NB4 (cell line): ENCODE data around the gene TJAP1.
"Not testable (repeated sequence)": the region's sequence is repeated elsewhere in the genome, so short reads cannot be mapped to it uniquely, and the experiment has no call there.

ENCODE experiments used
- POLR2A ChIP-seq: IDR thresholded peaks from 2 replicates; pipeline ENCODE4 v1.6.1; 2011; ENCODE audit warnings: mild to moderate bottlenecking; ENCODE audit not compliant: insufficient read length; ENCODE audit errors: extremely low read depth
- TF ChIP-seq, protein P1 (sequence below): IDR thresholded peaks from one replicate; pipeline ENCODE4 v1.5.1; 2012; ENCODE audit warnings: low read depth, low read length

DNA sequence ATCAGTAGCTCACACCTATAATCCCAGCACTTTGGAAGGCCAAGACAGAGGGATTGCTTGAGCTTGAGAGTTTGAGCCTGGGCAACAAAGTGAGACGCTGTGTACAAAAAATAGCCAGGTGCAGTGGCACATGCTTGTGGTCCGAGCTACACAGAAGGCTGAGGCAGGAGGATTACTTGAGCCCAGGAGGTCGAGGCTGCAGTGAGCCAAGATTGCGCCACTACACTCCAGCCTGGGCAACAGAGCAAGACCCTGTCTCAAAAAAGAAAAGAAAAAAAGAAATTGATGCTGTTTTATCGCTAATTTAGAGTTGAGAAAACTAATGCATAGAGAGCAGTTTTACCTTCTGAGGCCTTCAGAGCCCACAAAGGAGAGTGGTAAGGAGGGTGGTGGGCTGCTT is 20.9 kb downstream of the TJAP1 start:
- TF ChIP-seq, protein P1, sequence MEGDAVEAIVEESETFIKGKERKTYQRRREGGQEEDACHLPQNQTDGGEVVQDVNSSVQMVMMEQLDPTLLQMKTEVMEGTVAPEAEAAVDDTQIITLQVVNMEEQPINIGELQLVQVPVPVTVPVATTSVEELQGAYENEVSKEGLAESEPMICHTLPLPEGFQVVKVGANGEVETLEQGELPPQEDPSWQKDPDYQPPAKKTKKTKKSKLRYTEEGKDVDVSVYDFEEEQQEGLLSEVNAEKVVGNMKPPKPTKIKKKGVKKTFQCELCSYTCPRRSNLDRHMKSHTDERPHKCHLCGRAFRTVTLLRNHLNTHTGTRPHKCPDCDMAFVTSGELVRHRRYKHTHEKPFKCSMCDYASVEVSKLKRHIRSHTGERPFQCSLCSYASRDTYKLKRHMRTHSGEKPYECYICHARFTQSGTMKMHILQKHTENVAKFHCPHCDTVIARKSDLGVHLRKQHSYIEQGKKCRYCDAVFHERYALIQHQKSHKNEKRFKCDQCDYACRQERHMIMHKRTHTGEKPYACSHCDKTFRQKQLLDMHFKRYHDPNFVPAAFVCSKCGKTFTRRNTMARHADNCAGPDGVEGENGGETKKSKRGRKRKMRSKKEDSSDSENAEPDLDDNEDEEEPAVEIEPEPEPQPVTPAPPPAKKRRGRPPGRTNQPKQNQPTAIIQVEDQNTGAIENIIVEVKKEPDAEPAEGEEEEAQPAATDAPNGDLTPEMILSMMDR, result not testable (repeated sequence)
- TF ChIP-seq POLR2A, result not testable (repeated sequence)
